Measurements from ENCODE around the gene MRPL34. TPM values are rescaled to one million over a fixed set of nuclear protein-coding genes. Genes with fewer than 3 reads are reported as not detected.

Gene MRPL34
- total RNA-seq, 1 donor from 2014 or later: 102 TPM

GRCh38 chr19:17309965-17310461 lies 4.3 kb downstream of the MRPL34 start:
- no peak for DNase-seq (ENCODE audit: low spot score)

GRCh38 chr19:17311455-17312188 lies 6.0 kb downstream of the MRPL34 start:
- DNase-seq (ENCODE audit: low spot score): no peak

GRCh38 chr19:17312189-17313113 lies 6.8 kb downstream of the MRPL34 start:
- DNase-seq (ENCODE audit: low spot score): no peak

- DNase-seq (ENCODE audit: low spot score): no peak
Measured at GRCh38 chr19:17314007-17314593, 8.4 kb downstream of the MRPL34 start.

DNA sequence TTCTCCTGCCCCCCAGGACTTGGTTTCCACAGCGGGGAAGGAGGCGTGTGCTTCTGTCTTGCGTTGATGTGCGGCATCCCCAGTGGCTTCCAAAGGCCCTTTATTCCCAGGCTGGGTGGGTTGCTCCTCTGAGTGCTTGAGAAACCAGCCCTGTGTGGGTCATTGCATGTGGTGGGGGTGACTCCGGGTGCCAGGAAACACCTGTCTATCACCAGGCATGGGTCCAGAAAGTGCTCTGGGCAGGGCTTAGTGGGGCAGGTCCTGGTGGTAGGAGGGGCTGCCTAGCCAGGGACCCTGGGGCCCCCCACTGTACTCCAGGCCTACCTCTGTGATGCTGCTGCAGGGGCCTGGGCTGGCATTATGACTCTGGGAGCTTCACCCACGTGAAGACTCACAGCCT lies 13.3 kb downstream of the MRPL34 start:
- DNase-seq (ENCODE audit: low spot score): no peak

DNA sequence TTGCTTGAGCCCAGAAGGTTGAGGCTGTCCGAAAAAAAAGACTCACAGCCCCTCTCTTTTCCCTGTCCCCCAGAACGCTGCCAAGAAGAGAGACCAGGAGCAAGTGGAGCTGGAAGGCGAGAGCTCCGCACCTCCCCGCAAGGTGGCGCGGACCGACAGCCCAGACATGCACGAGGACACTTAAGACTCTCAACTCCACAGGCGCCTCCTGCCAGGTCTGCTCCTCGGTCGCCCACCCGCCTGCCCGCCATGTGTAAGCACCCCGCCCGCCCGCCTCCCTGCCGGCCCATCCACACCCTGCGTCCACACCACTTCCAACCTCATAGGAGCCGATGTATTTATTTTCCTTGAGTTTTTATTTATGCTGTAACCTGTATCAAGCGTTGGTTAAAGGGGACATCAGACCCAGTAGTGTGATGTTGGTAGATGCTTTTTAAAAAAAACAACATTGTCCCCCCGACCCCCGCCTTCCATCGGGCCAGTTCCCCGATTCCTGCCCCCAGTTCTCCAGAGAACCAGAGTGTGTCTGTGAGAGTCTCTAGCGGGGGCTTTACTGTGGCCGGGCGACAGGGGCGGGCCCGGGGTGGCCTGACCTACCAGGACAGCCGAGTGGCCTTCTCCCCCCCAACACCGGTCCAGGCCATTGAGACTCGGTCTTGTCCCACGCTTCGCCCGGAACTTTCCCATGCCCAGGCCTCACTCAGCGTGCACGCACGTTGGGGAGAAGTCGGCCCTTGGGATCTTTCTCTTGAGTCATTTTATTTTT lies 14.0 kb downstream of the MRPL34 start:
- DNase-seq (ENCODE audit: low spot score): no peak

GRCh38 chr19:17320435-17320834 lies 14.8 kb downstream of the MRPL34 start:
- no peak for DNase-seq (ENCODE audit: low spot score)

DNA sequence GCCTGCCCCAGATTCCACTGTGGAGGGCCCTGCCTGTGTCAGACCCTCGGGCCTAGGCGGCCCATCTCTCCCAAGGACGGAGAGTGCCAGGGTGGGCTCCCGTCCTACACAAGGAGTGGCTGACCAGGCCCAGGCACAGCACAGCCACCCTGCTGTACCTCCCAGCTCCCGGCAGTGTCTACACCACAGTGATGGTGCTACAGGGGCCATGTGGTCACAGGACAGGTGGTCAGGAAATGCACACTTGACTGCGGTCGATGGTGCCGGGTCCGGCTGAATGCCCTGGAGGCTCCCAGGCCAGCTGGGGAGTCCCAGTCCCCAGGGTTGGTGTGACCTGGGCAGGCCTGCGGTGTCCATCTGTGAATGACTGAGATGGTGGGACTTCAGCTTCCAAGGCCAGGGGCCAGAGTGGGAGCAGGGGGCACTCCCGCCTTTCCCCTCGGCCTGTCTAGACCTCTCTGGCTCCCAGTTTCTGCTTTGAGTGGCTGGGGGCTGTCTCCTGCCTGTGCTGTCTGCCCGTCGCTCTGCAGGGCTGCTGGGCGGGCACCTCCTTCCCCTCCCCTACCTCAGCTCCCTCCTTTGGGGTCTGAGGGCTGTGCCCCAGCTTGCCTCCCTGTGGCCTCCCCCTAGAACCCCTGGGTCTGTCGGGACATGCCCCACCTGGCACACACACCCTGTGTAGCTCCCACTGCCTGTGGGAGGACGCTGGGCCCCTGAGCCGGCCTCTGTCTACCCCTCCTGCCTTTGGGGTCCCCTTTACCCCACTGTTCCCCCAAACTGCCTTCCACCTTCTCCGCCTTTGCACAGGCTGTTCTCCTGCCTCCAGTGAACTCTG lies 16.2 kb downstream of the MRPL34 start:
- DNase-seq (ENCODE audit: low spot score): no peak

- DNase-seq (ENCODE audit: low spot score): no peak
Measured at GRCh38 chr19:17322854-17323253, 17.2 kb downstream of the MRPL34 start.

DNA sequence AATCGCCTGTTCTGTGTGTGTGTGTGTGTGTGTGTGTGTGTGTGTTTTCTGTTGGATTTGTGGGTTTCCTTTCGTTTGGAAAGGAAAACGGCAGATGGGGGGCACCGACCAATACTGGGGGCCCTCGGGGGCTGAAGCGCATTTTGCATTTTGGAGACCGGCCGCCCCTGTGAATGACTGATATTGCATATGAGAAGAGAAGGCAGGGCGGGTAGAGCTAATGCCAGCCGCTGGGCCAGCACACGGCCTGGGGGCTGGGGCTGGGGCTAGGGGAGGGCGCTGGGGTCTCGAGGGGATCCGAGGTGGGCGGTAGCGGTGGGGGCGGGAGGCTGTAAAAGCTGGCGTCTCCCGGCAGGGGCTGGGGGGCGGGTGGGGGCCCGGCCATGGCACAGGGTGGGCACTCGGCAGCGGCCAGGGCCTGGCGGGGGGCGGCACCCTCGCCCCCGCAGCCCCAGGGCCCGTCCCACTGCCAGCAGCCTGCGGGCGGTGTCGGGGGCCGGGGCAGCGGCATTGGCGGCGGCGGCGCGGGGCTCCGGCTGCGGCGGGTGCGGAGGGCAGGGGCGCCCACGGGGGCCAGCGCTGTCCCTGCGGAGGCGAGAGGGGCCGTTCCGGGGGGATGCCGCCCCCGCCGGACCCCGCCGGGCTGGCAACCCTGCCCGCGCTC lies 17.8 kb downstream of the MRPL34 start:
- no peak for DNase-seq (ENCODE audit: low spot score)

- DNase-seq (ENCODE audit: low spot score): no peak
Measured at GRCh38 chr19:17323964-17324332, 18.3 kb downstream of the MRPL34 start.

DNA sequence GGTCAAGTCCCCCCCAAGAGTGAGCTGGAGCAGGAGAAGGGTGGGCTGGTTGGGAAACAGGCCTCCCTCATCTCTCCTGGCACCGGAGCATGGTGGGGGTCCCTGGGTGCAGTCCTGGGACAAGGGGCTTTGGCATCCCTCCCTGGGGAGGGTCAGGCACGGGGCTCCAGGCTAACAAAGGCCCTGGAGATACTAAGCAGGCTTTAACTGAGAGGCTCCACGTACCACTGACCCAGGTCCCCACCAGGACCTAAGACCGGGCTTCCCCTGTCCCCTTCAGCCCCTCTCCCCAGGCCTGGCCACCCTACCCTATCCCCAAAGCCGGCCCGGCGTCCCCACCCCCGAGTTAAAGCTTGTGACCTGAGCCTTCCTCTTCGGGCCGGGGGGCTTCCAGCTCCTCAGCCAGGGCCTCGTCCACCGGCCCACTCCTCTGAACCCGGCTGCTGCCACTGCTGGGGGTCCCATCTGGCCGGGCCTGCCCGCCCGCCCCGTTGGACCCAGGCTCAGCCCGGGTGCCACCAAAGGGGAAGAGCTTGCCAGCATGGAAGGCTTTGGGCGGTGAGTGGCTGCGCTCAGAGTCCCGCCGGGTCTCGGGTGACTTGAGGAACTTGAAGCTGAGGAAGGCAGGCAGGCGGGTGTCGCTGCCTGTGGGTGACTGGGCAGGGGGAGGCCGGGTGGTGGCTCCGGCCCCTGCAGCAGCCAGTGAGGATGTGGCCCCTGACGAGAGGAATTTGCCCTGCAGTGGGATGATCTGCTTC lies 18.9 kb downstream of the MRPL34 start:
- no peak for DNase-seq (ENCODE audit: low spot score)

DNA sequence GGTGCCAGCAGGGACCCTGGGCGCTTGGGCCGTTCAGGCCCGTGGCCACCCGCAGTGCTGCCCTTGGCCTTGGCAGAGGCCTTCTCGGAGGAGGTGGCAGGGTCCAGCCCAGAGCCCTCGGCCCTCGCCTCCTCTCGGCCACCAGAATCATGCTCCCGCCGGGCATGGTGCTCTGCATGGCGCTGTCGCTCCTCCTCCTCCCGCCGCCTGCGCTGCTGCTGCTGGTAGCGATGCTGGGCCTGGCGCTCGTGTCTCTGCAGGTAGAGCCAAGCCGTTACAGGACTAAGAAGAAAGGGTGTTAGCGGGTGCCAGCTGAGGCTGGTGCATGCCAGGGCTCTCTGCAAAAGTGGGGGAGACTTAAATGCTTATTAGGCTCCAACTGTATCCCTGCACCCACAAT lies 19.5 kb downstream of the MRPL34 start:
- no peak for DNase-seq (ENCODE audit: low spot score)

DNA sequence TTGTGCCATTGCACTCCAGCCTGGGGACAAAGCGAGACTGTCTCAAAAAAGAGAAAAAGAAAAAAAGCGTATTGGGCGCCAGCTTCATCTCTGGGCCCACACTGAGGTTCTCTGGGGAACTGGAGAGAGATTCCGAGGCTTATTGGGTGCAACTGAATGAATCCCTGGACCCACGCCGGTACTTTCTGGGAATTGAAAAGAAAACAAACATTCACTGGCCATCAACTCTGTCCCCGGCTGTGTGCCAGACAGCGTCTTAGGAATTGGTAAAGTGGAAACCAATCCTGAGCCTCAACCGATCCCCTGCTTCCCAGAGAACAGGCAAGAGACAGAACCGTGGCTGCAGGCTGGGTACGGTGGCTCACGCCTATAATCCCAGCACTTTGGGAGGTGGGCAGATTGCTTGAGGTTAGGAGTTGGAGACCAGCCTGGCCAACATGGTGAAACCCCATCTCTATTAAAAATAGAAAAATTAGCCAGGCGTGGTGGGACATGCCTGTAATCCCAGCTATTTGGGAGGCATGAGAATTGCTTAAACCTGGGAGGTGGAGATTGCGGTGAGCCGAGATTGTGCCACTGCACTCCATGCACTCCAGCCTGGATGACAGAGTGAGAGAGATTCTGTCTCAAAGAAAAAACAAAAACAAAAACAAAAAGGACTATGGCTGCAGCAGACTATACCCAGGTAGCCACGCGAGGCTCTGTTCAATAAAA lies 20.4 kb downstream of the MRPL34 start:
- no peak for DNase-seq (ENCODE audit: low spot score)

DNA sequence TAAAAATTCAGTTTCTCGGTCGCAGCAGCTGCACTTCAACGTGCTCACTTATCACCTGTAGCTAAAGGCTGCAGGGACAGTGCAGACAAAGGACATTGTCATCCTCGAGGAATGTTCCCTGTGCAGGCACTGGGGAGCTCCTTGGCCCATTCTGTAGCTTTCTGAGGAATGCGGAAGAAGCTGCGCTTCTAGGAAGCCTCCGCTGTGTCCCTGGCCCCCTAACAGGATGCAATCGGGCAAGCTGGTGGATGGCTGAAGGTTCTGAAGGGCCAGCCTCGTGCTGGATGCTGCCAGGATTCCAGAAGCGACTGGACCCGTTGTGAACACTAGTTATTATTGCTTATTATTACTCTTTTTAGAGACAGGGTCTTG lies 20.9 kb downstream of the MRPL34 start:
- DNase-seq (ENCODE audit: low spot score): no peak

GRCh38 chr19:17327068-17327653 lies 21.5 kb downstream of the MRPL34 start:
- no peak for DNase-seq (ENCODE audit: low spot score)

DNA sequence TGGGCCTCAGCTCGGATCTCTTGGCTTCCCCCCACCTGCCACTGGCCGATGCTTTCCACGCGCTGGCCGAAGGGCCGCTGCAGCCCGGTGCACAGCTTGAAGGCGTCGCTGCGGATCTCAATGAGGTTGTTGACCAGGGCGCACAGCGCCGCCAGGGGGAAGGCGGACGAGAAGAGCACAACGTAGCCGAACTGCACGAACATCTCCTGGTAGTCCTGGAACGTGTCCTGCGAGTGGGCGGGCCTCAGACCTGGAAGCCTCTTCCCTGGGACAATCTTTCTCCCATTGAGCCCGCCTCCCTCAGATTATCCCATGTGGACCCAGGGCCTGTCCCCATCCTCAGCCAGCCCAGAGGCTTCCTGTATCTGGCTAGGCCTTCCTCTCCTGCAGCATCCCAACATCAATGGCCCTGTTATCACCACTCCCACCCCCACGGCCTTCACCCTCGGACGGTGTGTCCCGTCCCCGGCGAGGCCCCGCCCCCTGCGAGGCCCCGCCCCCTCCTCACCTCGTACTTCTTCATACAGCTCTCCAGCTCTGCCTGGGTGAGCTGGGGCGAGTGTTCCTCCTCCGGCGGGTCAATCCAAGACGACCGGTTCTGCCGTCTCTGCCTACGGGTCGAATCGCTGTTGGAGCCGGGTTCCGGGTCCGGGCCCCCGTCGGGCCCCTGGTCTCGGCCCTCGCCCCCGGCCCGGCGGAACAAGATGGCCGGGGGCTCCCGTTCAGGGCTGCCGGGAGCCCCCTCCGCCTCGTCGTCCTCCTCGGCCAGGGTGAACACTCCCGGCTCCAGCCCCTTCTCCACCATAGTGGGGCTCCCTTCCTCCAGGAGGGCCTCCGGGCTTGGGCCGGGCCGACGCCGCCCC lies 22.2 kb downstream of the MRPL34 start:
- DNase-seq (ENCODE audit: low spot score): peak; percentile 76

Data from mucosa of gallbladder (tissue), 1 donor.